Stimulated activated CD8-positive, alpha-beta memory T cell treated with anti-CD3 and anti-CD28 coated beads, Interleukin-7, amount 100 ng/mL, for 24 hours (primary cell): ENCODE data around the gene PTPRN2.

ENCODE experiments used
- DNase-seq: peaks from one replicate; pipeline ENCODE4 v3.0.0-alpha.2; 2020; ENCODE audit warnings: low read depth

Gene PTPRN2

GRCh38 chr7:157615852-157616251 lies 971.8 kb downstream of the PTPRN2 start:
- DNase-seq, result no peak

GRCh38 chr7:157615101-157615817 lies 972.4 kb downstream of the PTPRN2 start:
- DNase-seq, result no peak

DNA sequence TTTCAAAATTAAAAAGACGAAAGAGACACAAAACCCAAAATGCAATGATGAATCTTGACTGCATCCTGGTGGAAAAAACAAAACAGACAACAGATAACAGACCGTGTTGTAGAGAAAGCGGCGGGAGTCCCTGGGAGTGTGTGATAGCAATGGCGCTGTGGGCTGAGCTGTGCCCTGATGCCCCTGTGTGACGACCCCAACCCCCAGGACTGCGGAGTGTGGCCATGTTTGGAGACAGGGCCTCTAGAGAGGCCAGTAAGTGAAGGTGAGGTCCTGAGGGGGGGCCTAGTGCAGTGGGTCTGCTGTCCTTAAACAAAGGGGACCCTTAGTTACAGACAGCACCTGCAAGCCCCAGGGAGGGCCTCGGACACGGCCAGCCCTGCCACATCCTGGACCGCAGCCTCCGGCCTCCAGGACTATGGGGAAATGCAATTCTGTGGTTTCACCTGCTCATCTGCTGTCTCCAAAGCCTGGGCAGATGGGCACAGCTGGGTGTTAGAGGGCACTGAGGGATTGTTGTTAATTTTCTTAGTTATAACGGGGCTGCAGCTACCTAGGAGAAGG lies 973.1 kb downstream of the PTPRN2 start:
- no peak for DNase-seq

DNA sequence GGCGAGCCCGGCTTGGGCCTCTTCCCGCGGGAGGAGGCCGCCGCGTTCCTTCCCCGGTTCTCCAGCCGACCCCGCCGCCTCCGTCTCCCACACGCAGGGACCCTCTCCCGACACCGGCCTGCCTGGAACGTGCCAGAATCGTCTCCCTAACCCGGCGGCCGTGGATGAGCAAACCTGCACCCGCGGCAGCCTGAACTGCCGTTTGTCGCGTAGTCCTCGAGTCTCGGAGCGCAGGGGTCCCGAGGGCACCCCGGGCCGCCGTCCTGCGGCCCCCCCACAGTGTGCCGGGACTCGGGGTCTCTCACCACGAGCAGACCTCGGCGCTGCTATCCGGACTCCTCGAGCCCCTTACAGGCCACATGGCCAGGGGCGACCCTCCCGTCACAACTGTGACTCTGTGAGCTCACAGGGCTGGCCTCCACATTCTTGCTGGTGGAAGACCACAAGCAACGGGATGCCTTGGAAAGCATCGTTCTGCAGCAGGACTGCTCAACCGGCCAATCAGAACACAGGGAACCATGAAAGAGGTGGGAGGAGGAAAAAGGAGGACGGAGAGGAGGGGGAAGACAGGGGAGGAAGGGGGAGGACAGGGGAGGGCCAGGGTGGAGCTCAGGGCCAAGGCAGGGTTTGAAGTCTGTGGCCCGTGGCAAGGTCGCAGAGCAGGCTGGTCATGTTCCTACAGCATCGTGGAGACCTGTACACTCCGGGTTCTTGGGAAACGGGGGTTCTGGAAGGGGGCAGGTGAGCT lies 973.9 kb downstream of the PTPRN2 start:
- DNase-seq, result no peak

DNA sequence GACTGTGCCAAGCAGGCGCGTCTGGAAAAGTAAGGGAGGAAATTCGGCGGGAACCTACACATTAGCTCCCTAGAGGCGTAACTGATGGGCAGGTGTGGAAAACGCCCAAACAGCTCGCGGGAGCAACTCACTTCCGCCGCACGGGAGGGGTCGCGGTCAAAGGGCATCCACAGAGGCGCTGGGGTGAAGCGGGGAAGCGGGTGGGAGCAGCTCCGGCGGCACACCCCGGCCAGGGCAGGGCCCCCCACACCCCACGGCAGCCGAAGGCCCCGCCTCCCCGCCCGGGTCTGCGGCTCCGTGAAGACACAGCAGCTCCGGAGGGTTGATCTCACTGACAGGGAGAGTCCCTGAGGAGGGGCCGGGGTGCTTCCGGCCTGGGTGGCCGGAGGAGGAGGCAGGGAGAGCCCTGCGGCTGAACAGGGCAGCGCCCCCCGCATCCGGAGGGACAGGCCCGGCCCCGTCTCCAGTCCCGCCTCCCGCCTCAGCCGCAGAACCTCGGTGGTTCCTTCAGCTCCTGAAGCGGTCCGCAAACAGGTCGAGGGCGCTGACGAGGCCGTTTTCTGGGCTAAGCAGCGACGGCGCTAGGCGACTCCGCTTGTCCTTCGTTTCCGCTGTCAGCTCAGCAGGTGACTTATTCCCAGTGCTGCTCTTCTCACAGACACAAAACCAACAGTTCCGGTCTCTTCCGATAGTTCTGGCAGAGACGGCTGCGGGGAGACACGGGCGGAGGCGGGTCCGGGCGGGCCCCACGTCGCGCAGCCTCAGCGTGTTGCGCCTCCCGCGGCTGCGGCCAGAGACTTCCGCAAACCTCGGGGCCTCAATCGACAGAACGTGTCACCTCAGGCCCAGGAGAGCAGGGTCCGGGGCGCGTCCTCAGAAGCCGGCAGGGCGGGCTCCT lies 974.7 kb downstream of the PTPRN2 start:
- DNase-seq, result no peak

DNA sequence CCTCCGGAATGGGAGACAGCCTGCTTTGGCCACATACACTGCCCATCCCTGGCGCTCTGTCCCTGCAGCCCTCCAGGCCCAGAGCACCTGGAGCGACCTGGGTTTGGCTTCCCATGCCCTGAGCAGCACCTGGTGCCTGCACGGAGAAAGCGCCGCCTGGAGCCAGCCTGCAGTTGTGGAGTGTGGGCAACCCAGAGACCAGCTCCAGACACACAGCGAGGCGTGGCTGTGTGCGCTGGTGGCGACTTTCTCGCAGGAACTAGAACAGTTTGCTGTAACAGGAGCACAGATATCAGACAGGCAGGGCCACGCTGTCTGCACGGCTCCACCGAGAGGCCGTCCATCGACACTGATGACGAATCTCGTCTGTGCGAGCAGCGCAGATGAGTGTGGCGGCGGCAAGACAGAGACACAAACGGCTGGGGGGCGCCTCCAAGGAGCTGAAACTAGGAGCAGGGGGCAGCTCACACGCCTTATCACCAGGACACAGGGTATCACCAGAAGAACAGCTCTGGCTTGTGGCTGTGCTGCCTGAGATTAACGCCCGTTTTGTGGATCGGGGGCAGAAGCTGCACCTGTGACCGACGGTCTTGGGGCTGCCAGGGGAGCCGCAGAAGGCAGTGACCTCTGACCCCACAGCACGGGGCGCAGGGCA lies 975.5 kb downstream of the PTPRN2 start:
- no peak for DNase-seq

DNA sequence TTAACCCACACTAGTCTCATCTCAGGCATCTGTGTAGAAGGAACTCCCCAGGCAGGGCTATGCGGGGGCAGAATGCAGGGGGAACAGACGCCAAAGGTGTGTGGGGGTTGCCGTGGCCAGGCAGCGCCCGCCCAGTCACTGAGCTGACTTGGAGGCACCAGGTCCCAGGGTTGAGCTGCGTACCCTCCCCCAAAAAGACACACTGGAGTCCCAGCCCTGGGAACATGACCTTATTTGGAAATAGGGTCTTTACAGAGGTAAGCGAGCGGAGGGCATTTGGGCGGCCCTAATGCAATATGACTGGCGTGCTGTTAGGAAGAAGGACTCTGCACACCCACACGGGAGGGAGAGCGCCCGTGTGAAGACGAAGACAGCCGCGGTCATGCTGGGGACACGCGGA lies 976.3 kb downstream of the PTPRN2 start:
- no peak for DNase-seq

GRCh38 chr7:157610671-157611295 lies 976.8 kb downstream of the PTPRN2 start:
- DNase-seq, result no peak

DNA sequence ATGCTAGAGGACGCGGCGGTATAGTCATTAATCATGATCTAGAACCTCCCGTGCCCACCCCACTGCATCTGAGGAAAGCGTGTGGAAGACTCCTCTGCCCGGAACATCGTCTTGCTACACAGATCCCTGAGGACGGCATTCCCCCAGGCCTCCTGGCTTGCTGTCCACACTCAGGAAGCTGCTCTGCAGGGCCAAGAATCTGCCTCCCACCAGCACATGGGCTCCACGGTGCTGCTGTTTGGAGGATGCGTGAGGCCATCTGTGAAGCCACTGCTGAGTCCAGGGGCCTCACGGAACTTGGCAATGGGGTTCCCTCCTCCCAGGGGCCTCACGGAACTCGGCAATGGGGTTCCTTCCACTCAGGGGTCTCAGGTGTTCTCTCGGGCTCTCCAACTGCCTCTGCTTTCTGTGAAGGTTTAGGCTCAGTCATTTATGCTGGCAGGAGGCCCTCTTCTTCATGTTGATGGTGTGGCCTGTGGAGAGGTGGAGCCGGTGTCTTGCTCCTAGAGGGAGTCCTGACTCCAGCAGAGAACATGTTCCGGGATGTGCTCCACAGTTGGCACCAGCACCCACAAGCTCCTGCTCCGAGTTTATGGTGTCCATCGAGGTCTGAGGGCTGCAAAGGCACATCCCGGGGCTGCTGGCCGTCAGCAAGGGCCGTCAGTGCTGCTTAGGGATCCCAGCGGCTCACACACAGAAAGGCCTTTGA lies 977.5 kb downstream of the PTPRN2 start:
- no peak for DNase-seq

GRCh38 chr7:157609516-157609915 lies 978.1 kb downstream of the PTPRN2 start:
- DNase-seq, result no peak

GRCh38 chr7:157607218-157607617 lies 980.4 kb downstream of the PTPRN2 start:
- no peak for DNase-seq

GRCh38 chr7:157606140-157606539 lies 981.5 kb downstream of the PTPRN2 start:
- no peak for DNase-seq

DNA sequence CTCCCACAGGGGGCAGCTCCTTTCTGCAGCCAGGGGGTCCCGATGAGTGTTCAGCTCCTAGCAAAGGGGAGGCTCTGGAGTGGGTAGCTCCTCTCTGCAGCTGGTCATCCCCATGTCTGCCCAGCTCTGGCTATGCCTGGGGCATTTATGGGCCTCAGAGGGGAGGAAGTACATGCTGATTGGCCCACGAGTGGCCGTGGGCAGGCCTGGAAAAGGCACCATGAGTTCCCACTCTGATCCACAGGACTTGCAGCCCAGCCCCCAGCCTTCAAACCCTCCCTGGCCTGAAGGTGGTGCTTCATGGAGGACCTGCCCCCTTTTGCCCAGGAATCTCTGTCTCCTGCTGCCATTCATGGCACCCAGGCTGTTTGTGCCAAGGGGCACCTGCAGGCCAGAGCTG lies 982.0 kb downstream of the PTPRN2 start:
- no peak for DNase-seq

- no peak for DNase-seq
These were observed 982.8 kb downstream of the PTPRN2 start for GRCh38 chr7:157604661-157605381.

- no peak for DNase-seq
These were observed 983.9 kb downstream of the PTPRN2 start for GRCh38 chr7:157603716-157604115.

- DNase-seq, result no peak
These were observed 984.6 kb downstream of the PTPRN2 start for GRCh38 chr7:157603005-157603404.

DNA sequence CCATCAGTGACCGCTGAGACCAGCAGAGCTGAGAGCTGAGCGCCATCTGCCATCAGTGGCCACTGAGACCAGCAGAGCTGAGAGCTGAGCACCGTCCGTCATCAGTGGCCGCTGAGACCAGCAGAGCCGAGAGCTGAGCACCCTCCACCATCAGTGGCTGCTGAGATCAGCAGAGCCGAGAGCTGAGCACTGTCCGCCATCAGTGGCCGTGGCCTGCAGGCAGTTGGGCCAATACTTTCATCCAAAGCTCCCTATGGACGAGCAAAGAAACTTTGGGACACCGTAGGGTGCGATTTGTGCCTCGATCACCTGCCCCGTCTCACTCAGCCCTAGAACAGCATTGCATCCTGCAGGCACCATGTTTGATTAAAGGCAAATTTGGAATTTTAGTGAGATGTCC lies 985.0 kb downstream of the PTPRN2 start:
- DNase-seq, result no peak

GRCh38 chr7:157602156-157602555 lies 985.5 kb downstream of the PTPRN2 start:
- DNase-seq, result no peak

- DNase-seq, result no peak
These were observed 986.1 kb downstream of the PTPRN2 start for GRCh38 chr7:157601530-157601929.

DNA sequence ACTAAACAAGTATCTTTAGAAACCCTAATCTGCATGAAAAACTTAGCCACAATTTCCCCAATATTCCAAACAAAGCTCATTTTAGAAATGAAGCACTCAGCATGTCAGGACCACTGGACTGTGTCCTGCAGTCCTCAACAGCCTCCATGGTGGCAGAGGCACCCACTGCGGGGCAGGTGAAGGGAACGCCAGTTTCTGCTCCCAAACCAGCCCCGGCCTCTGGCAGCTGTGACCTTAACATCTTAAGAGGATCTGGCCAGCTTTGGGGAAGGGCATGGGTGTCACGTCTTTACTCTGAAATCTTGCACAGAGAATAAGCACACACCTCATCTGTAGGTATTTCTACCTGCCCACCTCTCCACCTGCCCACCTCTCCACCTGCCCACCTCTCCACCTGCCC lies 988.1 kb downstream of the PTPRN2 start:
- no peak for DNase-seq
